ENCODE results near the gene NAPB.
"Not testable (repeated sequence)": the region's sequence is repeated elsewhere in the genome, so short reads cannot be mapped to it uniquely, and the experiment has no call there.

NAPB gene

DNA sequence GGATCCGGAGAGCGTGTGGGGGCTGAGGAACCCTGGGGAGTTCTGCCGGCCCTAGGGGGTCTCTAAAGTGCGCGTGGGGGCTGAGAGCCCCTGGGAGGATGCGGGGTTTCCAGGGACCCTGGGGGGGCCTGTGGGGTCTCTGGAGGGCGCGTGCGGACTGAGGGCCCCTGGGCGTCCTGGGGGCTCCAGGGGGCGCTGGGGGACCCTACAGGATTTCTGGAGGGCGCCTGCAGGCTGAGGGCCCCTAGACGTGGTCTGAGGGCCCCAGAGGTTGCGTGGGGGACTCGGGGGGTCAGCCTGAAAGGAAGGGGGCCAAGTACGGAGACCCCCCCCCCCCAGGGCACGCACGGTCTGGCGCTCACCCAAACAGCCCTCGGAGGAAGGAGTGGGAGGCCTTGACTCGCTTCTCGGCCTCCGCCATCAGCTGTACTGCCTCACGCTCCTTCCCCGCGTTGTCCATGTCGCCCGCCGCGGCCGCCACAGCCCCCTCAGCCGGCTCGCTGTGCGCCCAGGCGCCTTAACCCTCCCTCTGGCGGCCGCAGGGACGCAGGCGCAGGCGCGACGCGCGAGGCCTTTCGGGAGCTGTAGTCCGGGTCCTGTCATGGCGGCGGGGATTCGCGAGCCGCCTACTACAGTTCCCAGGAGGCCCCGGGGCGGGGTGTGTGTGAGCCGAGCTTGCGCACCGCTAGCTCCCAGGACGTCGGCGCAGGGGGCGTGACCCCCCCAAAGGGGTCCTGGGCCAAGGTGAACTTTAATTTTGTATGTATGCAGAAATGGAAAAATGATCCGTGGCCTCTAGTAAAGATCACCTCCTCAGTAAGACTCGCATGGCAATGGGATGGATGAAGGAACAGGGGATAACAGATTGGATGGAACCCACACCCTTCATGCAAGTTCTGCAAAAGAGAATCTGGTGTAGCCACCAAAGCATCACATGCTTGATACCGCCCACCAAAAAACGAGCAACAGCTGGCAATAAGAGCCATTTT is at the start of gene NAPB:
Gene NAPB, minus strand, starts transcription at position 546 of the 989 bp plus-strand sequence. Its CDS starts 86 bp downstream, at position 460.
- peak; percentile 94 for DNase-seq

DNA sequence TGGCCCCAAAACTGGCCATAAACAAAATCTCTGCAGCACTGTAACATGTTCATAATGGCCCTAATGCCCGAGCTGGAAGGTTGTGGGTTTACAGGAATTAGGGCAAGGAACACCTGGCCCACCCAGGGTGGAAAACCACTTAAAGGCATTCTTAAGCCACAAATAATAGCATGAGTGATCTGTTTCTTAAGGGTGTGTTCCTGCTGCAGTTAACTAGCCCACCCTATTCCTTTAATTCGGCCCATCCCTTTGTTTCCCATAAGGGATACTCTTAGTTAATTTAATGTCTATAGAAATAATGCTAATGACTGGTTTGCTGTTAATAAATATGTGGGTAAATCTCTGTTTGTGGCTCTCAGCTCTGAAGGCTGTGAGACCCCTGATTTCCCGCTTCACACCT is 45.7 kb upstream of the NAPB start:
- DNase-seq, result not testable (repeated sequence)

DNA sequence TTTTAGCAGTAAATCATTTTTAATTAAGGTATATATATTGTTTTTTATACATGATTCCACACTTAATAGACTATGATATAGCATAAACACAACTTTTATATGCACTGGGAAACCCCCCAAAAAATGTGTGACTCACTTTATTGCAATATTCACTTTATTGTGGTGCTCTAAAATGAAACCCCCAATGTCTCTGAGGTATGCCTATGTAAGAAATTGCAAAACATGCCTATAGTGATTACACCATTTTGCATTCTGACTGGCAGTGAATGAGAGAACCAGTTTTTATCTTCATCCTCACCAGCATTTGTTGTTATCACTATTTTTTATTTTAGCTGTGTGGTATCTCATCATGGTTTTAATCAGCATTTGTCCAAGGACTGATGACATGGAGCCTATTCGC is 39.9 kb upstream of the NAPB start:
- no peak for DNase-seq

DNA sequence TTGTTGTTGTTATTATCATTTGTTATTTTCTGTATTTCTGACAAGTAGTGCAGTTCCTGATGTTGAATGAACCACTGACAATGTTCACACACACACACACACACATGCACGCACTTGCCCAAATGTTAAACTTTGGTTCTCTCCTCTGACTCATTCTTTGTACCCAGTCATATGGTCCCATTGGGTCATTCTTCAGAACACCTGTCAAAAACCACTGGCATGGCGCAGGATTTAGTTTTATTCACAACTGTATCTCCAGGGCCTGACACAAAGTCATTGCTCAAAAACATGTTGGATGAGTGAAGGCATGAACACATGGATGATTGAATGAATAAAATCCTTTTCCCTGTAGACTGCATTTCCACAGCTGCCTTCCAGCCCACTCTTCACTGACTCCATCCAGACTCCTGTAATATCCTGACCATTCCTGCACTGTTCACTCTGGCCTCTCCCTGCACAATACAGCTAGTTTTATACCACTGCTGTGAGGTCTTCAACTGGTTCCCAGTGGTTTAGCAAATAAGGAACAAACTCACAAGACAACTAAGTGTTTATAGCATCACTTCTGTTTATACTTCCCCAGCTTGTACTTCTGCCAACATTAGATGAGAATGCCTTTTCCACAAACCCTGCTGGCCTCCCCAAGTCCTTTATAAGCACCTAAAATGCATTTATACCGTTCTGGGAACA is 38.3 kb upstream of the NAPB start:
- DNase-seq, result no peak

DNA sequence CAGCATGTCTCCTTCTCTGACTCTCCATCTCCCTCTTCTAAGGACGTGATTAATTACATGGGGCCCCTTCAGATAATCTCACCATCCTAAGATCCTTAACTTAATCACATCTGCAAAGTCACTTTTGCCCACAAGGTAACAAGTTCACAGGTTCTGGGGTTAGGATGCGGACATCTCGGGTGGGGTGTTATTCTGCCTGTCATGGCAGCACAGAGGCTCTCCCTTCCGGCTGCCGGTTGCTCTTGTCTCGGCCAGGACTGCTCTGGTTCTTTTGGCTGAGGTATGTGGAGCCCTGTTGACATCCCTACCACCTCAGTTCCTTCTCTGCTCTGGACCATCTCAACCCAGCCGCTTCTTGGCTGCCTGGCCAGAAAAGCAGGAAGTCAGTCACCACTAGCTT is 35.6 kb upstream of the NAPB start:
- DNase-seq, result no peak

DNA sequence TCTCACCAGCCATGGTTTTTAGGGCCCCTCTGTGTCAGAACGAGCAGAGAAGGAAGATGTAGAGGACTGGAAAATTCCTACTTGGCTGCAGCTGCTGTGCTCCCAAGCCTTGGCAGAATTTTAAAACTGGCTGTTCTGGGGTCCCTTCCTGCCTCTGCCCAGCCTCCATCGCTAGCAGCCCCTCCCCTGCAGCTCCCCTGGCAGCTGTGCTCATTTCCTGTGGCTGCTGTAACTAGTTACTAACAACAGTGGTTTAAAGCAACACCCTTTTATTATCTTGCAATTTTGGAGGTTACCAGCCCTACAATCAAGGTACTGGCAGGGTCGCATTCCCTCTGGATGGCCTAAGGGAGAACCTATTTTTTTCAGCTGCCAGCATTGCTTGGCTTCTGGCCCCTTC is 35.1 kb upstream of the NAPB start:
- no peak for DNase-seq

DNA sequence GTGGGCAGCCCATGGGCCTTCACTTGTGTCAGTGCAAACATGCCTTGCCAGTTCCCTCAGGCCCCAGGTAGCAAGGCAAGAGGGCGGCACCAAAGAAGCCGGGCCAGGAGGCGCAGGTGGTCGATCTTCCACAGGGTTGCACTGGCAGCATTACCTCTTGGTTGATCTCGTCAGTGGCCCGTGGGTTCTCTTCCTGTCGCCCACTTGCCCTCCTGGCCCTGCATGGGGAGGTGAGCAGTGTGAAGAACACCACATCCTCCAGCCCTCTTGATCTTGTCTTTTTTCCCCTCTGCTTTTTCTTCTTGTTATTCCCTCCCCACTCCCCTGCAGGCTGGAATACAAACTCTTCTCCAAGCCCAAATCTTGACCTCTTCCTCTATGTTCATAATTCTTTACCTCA is 34.4 kb upstream of the NAPB start:
- DNase-seq, result no peak

DNA sequence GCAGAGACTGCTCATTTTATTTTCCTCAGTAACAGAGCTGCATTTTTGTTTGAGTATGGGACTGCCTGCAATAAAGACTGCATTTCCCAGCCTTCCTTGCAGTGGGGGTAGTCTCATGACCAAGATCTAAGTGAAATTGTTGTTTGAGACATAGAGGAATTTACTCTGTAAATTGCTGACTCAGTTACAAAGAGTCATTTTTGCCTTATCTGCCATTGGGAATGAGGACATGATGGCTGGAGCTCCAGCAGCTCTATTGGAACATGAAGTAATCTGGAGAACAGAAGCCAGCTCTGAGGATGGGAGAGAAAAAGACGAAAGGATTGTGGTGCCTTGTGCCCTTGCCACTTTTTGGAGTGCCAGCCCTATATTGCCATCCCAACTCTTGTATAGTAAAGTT is 33.5 kb upstream of the NAPB start:
- no peak for DNase-seq

DNA sequence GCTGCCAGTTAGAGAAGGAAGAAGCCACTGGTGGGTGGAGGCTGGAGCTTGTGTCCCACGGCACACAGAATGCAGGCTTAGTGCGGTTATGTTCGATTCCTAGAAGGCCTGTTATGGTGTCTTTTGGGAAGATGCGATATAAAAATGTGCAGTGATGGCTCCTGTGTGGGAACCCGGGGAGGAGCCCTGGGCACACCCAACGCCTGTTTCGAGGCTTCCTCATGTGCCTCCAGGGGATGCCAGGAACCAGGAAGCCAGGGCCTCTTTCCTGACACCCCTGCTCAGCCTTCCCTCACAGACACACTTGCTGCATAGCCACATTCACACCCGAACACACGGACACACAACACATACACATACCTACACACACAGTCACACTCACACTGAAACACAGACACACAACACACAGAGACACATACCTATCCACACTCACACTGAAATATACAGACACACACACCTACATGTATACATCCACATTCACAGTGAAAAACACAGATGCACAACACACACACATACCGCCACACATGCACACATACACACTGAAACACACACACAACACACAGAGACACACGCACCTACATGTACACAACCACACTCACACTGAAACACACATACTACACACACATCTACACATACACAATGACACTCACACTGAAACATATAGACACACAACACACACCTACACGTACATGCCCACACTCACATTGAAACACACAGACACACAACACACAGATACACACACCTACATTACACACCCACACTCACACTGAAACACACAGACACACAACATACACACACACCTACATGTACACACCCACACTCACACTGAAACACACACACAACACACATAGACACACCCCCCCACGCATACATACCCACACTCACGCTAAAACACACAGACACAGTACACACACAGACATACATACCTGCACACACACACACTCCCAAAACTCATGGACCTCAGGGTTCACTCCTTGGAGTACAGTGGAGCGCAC is 32.6 kb upstream of the NAPB start:
- DNase-seq, result no peak

DNA sequence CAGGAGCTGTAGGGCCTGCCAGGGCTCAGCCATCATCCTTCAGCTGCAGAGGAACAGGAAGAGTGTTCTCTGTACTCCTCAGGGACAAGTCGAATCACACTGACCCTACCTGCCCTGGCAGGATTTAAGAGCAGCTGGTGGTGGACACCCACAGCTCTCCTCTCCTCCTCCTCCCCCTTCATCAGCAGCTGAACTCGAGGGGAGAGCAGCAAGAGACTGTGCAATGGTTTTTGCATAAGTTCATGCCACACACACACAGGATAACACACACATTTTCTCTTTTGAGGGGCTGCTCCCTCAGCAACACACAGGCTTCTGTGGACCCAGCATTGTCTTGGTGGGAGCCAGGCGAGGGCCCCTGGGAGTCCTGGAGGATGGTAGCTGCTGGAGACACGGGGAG is 31.5 kb upstream of the NAPB start, which contains the start of gene CST11:
Gene CST11, minus strand, starts transcription at position 101 of the 400 bp plus-strand sequence. Its CDS starts 65 bp downstream, at position 36.
- DNase-seq, result no peak

DNA sequence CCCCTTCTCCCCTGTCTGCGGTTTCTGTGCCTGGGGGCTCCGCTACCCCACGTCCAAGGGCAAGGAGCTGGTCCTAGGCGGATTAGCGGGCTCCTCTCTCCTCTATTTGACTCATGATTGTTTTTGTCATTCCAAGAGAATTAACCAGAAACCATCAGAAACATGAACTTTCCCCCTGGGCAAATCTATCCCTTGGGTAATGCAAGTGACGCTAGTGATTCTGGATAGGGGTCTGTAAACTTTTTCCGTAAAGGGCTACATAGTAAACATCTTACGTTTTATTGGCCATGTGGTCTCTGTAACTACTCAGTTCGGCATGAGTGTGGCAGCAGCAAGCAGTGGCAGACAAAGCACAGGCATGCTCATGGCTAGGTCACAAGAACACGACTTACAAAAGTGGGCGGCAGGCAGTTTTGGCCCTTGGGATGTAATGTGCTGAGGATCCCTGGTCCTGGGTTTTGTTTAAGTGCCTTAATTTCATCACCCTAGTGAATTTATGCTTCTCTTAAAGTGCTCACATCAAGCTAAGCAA is 30.7 kb upstream of the NAPB start:
- DNase-seq, result no peak

DNA sequence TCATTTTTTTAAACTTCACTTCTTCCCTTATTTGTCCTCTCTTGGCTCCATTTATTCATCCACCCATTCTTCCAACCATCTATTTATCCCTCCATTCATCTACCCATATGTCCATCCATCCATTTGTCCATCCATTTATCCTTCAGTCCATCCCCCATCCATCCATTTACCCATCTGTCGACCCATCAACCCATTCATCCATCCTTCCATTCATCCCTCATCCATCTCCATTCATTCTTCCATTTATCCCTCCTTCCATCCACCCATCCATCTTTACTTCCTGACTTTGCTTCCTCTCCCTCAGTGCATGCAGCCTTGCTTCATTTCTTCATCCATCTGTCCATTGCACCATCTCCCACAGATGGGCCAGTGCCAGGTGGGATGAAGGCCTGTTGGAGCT is 29.6 kb upstream of the NAPB start:
- DNase-seq, result no peak

DNA sequence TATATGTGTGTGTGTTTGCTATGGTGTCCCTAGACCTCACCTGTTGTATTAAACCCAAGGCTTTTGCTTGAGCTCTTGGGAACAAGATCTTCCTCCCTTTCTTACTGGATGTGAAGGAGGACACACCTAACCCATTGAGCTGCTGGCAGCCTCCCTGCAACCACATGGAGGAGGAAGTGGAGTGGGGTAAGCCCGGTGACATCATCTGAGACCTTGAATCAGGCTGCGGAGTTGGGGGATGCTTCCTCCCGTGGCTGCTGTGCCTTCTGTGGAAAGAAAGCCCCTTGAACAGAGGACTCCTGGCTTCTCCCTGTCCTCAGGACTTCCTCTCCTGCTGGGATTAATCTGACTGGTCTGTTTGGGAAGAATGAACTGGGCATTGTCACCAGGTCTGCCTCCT is 28.1 kb upstream of the NAPB start:
- DNase-seq, result no peak

DNA sequence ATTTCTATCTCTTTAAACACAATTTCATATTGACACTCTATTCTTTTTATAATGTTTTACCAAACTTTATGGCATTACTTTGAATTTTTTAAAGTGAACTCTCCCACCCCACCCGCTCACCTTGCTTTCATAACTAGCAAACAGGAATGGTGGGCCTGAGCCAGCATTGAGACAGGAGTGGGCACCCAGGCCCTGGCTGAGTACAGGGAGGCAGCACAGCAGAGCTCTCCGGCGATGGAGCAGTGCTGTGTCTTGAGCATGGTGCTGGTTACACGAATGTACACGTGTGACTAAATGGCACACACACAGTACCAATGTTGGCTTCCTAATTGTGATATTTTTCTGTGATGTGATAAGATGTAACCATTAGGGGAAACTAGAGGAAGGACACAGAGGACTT is 26.9 kb upstream of the NAPB start:
- no peak for DNase-seq

DNA sequence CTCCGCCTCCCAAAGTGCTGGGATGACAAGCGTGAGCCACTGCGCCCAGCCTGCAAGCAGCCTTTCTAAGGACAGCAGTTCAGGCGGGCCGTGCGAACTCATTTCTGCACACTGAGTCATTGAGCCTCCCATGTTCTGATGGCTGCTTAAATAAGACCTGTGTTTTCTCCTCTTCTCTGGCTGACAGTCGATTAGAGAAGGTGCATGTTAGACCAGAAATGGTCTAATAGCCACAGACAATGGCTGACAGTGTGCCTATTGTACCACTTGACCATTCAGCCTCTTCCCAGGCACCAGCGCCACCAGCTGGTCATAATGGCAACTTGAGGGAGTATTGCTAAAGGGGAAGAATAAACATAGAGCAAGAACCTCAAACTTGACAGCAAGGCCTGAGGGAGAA is 25.2 kb upstream of the NAPB start:
- DNase-seq, result peak; percentile 24

DNA sequence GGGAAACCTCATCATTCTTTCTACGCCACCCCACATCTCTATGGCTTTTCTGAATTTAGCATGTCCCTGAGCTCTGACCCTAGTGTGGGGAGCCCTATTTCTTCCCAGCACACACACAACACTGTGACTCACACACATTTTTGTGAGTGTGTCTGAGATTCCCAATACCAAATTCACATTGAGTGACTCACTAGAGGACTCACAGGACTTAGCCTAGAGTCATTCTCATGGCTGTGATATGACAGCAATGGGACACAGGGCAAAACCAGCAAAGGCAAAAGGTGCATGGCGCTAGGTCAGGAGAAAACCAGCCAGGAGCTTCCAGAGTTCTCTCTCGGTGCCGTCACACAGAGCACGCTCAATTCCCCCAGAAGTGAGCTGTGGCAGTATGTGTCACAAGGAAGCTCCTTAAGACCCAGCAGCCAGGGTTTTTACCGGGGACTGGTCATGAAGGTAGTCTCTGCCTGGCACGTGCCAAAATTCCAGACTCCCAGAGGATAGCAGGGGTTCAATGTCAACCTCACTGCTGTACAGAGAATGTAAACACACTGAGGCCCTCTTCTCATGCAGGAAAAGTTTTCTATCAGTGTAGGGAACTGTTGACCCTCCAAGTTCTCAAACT is 24.4 kb upstream of the NAPB start:
- DNase-seq, result no peak

DNA sequence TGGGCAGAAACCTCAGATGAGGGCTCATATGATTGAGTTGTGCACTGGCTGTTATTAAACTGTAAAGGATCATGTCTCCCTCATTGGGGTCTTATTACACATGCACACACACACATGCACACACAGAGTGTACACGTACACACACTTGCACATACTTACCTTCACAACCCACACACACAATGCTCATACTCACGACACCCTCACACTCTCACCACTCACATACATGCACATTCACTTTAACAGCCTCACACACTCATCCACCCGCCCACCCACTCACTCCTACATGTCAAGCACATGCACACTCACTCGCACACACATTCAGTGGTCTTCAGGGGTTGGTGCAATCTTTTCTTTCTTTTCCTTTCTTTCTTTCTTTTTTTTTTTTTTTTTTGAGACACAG is 23.6 kb upstream of the NAPB start:
- no peak for DNase-seq

DNA sequence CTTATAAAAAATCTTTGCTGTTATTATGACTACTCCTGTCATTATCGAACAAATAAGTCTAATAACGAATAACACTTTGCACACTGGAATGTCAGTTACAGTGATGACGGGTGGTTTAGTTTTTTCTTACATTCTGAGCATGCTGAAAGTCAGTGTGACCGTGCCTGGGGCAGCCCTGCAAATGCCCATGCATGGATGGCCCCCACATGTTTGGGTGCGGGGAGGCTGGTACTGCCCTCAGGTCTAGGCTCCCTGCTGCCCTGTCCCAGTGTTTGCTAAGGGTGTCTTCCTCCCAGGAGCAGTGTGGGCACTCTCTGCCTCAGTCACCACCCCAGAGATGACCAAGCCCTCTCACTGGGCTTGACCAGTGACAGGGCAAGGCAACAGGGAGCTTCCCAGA is 21.1 kb upstream of the NAPB start:
- DNase-seq, result no peak

DNA sequence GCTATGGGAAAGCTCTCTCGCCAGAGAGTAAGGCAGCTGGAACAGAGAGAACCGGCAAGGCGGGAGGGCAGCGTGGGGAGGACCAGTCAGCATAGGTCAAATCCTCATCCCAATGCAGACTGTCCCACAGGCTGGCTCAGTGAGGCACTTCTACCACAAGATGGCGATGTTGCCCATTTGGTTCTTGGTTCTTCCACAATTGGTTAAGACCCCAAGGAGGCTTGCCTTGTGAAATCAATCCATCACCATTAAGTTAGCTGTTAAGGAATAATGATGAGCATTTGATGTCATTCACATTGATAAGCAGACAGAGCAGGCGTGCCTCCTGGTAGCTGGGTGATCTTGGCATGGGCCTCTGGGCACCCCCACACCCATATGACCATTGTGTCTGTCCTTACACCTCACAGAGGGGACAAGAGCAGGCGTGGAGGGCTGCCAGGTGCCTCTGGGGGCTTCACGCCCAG is 20.6 kb upstream of the NAPB start:
- peak; percentile 36 for DNase-seq

DNA sequence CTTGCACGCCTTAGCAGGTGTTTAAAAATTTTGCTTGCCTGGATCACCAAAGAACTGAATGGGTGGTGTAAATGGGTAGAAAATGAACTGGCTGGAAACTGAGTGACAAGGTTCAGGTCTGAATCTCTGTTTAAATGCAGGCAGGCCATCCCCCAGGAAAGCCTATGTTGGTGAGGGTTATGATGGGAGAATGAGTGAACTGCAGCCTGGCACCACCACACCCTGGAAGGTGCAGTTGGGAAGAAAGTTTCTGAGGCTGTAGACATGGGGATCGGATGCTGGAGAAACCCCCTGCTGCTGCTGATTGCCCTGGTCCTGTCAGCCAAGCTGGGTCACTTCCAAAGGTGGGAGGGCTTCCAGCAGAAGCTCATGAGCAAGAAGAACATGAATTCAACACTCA is 18.7 kb upstream of the NAPB start:
- DNase-seq, result no peak

DNA sequence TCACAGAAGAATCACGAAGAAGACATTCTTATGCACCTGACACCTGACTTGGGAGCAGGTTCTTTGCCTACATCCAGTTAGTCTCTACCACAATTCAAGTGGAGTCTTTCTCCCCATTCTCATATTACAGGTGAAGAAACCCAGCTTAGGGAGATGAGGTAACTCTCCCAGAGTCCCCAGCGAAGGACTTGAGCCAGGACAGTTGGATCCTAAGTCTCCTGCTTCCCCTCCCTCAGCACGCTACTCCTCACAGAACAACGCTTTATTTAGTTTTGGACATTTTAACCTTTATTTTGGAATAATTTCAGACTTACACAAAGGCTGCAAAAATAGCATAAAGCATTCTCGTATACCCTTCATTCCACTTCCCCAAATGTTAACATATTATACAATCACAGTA is 17.4 kb upstream of the NAPB start:
- no peak for DNase-seq

Data from stimulated activated CD4-positive, alpha-beta T cell treated with anti-CD3 and anti-CD28 coated beads, Interleukin-4, amount 100 ng/mL, for 1 hour (primary cell).